ENCODE results near the gene LIMD2. TPM values are rescaled to one million over a fixed set of nuclear protein-coding genes. Genes with fewer than 3 reads are reported as not detected.

The LIMD2 gene
- polyA plus RNA-seq, 3 donors, result 10.4 to 18.8 (median 14.2) TPM

DNA sequence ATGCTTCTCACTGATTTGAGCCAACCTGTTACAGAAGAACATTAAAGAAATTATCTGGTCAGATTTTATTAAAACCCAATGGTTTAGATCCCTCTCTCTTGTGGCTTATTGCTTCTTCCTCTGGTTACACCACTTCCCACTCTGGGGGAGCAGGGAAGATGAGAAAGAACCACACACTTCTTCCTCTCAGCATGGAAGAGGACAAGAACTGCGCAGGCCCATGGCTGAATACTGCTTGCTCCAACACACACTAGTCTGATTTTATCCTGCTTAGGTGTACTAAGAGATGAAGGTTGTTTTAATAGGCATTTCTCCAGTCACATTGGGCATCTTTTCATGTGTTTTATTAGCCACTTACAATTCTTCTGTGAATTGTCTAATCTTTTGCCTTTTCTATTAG is 50.1 kb downstream of the LIMD2 start:
- 53 to 92% (median 67%) methylated on average over 1 of the region's 1 CpG for WGBS, 3 donors
- no peak overlapping the region for H3K27ac ChIP-seq (ENCODE audit: low read depth, low read length)

- H3K27ac ChIP-seq (ENCODE audit: low read depth, low read length), result no peak overlapping the region
These were observed 52.0 kb downstream of the LIMD2 start for GRCh38 chr17:63647936-63648335.

GRCh38 chr17:63647065-63647725 is 52.7 kb downstream of the LIMD2 start:
- WGBS, 3 donors, result 80 to 83% (median 83%) methylated on average over 4 of the region's 4 CpGs

GRCh38 chr17:63646488-63646806 is 53.5 kb downstream of the LIMD2 start:
- WGBS, 3 donors, result 59 to 94% (median 74%) methylated on average over 1 of the region's 1 CpG
- no peak overlapping the region for H3K27ac ChIP-seq (ENCODE audit: low read depth, low read length)

More at GRCh38 chr17:63647065-63647725, 52.7 kb downstream of the LIMD2 start:
- no peak overlapping the region for H3K27ac ChIP-seq (ENCODE audit: low read depth, low read length)

Other genes starting within 250 kb of the LIMD2 start
- gene ACE, start 223.1 kb downstream of the LIMD2 start, polyA plus RNA-seq, result 1 to 10 TPM; 2.2 to 7.6 (median 5.7) TPM
- under 1 TPM in 2 of 3 donors, not detected in 1; 0.06 to 0.92 TPM for gene KCNH6, start 176.8 kb downstream of the LIMD2 start, polyA plus RNA-seq
- gene DCAF7, start 149.6 kb downstream of the LIMD2 start, polyA plus RNA-seq, result 10 to 100 TPM; 12.9 to 21.1 (median 18.2) TPM
- 10 to 100 TPM; 11.5 to 18.9 (median 17.8) TPM for gene TACO1, start 99.2 kb downstream of the LIMD2 start, polyA plus RNA-seq
- gene MAP3K3, start 77.7 kb downstream of the LIMD2 start, polyA plus RNA-seq, result 10 to 100 TPM in 2 of 3 donors, 1 to 10 TPM in 1; 9.7 to 34.4 (median 22.7) TPM
- gene STRADA, start 41.7 kb upstream of the LIMD2 start, polyA plus RNA-seq, result 10 to 100 TPM; 10.7 to 17.5 (median 16.6) TPM
- gene CCDC47, start 73.5 kb upstream of the LIMD2 start, polyA plus RNA-seq, result 10 to 100 TPM; 24.0 to 67.4 (median 35.6) TPM
- gene DDX42, start 74.0 kb upstream of the LIMD2 start, polyA plus RNA-seq, result 10 to 100 TPM; 63.1 to 93.2 (median 71.4) TPM
- gene PSMC5, start 127.3 kb upstream of the LIMD2 start, polyA plus RNA-seq, result 100 to 1,000 TPM in 2 of 3 donors, 10 to 100 TPM in 1; 78.4 to 204 (median 141) TPM
- gene FTSJ3, start 127.5 kb upstream of the LIMD2 start, polyA plus RNA-seq, result 10 to 100 TPM; 14.5 to 21.9 (median 21.3) TPM
- 10 to 100 TPM; 60.3 to 91.2 (median 62.3) TPM for gene SMARCD2, start 142.6 kb upstream of the LIMD2 start, polyA plus RNA-seq
- not detected for gene CSH2, start 173.6 kb upstream of the LIMD2 start, polyA plus RNA-seq
- gene GH2, start 181.8 kb upstream of the LIMD2 start, polyA plus RNA-seq, result not detected
- gene CSH1, start 196.4 kb upstream of the LIMD2 start, polyA plus RNA-seq, result not detected
- gene CSHL1, start 211.1 kb upstream of the LIMD2 start, polyA plus RNA-seq, result not detected
- gene GH1, start 218.7 kb upstream of the LIMD2 start, polyA plus RNA-seq, result not detected
- 1 to 10 TPM; 2.7 to 6.3 (median 5.2) TPM for gene CD79B, start 232.2 kb upstream of the LIMD2 start, polyA plus RNA-seq